Measurements from ENCODE around the gene HFE. TPM values are rescaled to one million over a fixed set of nuclear protein-coding genes. Genes with fewer than 3 reads are reported as not detected.
A peak's percentile ranks its signal among the peaks of the same experiment; 100 is the strongest.

HFE gene
- total and polyA plus RNA-seq, 2 of the 13 experiments (the other 11 are each of a cell fraction or from before 2014, with no cell fraction given): 3.7 to 6.3 TPM

DNA sequence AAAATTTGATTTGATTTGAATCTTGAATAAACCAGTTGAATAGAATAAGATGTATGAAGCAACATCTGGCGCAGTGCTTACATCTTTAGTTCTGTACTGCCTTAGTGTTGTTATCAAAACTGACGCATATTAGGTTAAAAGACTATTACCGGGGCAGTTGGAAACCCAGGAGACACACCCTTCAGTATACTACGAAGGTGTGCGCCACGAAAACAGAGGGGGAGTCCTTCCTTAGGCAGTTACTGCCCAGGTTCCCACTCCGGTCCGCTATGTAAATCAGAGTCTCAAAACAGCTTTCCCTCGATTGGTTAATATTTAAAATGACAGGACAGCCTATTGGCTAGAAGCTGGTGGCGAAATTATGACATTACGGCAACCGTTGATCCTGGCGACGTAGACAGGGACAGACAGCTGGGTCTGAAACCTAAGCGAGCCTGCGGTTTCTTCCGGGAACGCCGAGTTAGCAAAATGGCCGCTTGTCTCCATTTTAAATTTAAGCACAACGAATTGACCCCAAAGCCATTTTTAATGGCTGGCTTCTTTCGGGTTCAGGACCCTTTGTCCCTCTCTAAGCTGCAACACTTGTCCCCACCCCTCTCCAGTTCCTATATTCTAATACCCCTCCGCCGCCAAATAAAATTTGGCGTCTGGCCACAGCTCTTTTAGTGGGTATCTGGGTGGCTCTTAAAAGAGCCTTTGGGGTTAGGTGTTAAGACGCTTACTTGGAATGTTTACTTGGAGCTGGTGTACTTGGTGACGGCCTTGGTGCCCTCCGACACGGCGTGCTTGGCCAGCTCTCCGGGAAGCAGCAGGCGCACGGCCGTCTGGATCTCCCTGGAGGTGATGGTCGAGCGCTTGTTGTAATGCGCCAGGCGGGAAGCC is 35.8 kb downstream of the HFE start (continued):
- TF ChIP-seq DDIT3 (CRISPR knock-in tag; IDR thresholded peaks at IDR 0.05) (no peak), REXO4 (CRISPR knock-in tag; IDR thresholded peaks at IDR 0.05; ENCODE audit: borderline replicate concordance) (peak; percentile 24; the same call in 1 of the 2 replicates), NFATC3 (CRISPR knock-in tag; IDR thresholded peaks at IDR 0.05) (peak; percentile 93; the same call in 1 of the 2 replicates), KDM3A (CRISPR knock-in tag; IDR thresholded peaks at IDR 0.05; ENCODE audit: low read depth) (peak; percentile 39; the same call in 1 of the 2 replicates), JUND (CRISPR knock-in tag; IDR thresholded peaks at IDR 0.05) (0 out of 2 replicates have a peak, but pooled peaks have one; percentile 58), ZNF484 (CRISPR knock-in tag; IDR thresholded peaks at IDR 0.05; ENCODE audit: borderline replicate concordance, low read depth) (0 out of 2 replicates have a peak, but pooled peaks have one; percentile 89), ZBTB8A (CRISPR knock-in tag; IDR thresholded peaks at IDR 0.05; ENCODE audit: borderline replicate concordance, low read depth) (no peak), ZBTB34 (CRISPR knock-in tag; IDR thresholded peaks at IDR 0.05) (no peak), ZC3H4 (CRISPR knock-in tag; IDR thresholded peaks at IDR 0.05; ENCODE audit: borderline replicate concordance) (peak; percentile 98), FOXC1 (CRISPR knock-in tag; IDR thresholded peaks at IDR 0.05; ENCODE audit: borderline replicate concordance) (peak; percentile 96), ZIK1 (CRISPR knock-in tag; IDR thresholded peaks at IDR 0.05; ENCODE audit: borderline replicate concordance, low read depth) (no peak), RBAK (CRISPR knock-in tag; IDR thresholded peaks at IDR 0.05) (no peak)
- TF ChIP-seq, protein P1, sequence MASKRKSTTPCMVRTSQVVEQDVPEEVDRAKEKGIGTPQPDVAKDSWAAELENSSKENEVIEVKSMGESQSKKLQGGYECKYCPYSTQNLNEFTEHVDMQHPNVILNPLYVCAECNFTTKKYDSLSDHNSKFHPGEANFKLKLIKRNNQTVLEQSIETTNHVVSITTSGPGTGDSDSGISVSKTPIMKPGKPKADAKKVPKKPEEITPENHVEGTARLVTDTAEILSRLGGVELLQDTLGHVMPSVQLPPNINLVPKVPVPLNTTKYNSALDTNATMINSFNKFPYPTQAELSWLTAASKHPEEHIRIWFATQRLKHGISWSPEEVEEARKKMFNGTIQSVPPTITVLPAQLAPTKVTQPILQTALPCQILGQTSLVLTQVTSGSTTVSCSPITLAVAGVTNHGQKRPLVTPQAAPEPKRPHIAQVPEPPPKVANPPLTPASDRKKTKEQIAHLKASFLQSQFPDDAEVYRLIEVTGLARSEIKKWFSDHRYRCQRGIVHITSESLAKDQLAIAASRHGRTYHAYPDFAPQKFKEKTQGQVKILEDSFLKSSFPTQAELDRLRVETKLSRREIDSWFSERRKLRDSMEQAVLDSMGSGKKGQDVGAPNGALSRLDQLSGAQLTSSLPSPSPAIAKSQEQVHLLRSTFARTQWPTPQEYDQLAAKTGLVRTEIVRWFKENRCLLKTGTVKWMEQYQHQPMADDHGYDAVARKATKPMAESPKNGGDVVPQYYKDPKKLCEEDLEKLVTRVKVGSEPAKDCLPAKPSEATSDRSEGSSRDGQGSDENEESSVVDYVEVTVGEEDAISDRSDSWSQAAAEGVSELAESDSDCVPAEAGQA (IDR thresholded peaks at IDR 0.05; ENCODE audit: low read depth): peak; percentile 78; the same call in 1 of the 2 replicates
- TF ChIP-seq, protein P1 (CRISPR knock-in tag; IDR thresholded peaks at IDR 0.05; ENCODE audit: borderline replicate concordance): no peak
- TF ChIP-seq, protein P2, sequence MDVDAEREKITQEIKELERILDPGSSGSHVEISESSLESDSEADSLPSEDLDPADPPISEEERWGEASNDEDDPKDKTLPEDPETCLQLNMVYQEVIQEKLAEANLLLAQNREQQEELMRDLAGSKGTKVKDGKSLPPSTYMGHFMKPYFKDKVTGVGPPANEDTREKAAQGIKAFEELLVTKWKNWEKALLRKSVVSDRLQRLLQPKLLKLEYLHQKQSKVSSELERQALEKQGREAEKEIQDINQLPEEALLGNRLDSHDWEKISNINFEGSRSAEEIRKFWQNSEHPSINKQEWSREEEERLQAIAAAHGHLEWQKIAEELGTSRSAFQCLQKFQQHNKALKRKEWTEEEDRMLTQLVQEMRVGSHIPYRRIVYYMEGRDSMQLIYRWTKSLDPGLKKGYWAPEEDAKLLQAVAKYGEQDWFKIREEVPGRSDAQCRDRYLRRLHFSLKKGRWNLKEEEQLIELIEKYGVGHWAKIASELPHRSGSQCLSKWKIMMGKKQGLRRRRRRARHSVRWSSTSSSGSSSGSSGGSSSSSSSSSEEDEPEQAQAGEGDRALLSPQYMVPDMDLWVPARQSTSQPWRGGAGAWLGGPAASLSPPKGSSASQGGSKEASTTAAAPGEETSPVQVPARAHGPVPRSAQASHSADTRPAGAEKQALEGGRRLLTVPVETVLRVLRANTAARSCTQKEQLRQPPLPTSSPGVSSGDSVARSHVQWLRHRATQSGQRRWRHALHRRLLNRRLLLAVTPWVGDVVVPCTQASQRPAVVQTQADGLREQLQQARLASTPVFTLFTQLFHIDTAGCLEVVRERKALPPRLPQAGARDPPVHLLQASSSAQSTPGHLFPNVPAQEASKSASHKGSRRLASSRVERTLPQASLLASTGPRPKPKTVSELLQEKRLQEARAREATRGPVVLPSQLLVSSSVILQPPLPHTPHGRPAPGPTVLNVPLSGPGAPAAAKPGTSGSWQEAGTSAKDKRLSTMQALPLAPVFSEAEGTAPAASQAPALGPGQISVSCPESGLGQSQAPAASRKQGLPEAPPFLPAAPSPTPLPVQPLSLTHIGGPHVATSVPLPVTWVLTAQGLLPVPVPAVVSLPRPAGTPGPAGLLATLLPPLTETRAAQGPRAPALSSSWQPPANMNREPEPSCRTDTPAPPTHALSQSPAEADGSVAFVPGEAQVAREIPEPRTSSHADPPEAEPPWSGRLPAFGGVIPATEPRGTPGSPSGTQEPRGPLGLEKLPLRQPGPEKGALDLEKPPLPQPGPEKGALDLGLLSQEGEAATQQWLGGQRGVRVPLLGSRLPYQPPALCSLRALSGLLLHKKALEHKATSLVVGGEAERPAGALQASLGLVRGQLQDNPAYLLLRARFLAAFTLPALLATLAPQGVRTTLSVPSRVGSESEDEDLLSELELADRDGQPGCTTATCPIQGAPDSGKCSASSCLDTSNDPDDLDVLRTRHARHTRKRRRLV (CRISPR knock-in tag; IDR thresholded peaks at IDR 0.05): peak; percentile 88
